Glomerular visceral epithelial cell (primary cell): Measurements from ENCODE around the gene ATF6B.
"Not testable (repeated sequence)": the region's sequence is repeated elsewhere in the genome, so short reads cannot be mapped to it uniquely, and the experiment has no call there.

Experiments used
- DNase-seq: peaks from one replicate; pipeline ENCODE4 v3.0.0-alpha.2; 2016; ENCODE audit errors: extremely low spot score

Gene ATF6B

DNA sequence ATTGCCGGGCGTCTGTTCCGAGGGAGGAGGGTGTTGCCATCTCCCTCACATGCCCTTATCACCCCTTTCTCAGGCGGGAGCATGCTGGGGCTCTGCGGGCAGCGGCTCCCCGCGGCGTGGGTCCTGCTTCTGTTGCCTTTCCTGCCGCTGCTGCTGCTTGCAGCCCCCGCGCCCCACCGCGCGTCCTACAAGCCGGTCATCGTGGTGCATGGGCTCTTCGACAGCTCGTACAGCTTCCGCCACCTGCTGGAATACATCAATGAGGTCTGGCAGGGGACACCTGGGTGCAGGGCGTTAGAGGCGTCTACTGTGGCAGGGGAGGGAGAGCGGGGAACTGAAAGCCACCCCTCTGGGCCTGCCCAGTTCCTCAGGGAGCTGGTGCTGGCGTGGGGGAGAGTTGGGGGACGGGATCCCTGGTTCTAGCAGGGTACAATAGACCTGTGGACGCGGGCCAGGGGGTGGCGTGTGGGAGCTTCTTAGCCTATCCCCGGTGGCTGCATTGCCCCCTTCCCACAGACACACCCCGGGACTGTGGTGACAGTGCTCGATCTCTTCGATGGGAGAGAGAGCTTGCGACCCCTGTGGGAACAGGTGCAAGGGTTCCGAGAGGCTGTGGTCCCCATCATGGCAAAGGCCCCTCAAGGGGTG lies 26.6 kb upstream of the ATF6B start:
- DNase-seq = peak; percentile 66

GRCh38 chr6:32153564-32154513 lies 25.8 kb upstream of the ATF6B start, which contains the start of gene PPT2:
Gene PPT2, plus strand, starts transcription at chr6:32154141. Its CDS starts 454 bp downstream, at chr6:32154595.
- DNase-seq = peak; percentile 86

DNA sequence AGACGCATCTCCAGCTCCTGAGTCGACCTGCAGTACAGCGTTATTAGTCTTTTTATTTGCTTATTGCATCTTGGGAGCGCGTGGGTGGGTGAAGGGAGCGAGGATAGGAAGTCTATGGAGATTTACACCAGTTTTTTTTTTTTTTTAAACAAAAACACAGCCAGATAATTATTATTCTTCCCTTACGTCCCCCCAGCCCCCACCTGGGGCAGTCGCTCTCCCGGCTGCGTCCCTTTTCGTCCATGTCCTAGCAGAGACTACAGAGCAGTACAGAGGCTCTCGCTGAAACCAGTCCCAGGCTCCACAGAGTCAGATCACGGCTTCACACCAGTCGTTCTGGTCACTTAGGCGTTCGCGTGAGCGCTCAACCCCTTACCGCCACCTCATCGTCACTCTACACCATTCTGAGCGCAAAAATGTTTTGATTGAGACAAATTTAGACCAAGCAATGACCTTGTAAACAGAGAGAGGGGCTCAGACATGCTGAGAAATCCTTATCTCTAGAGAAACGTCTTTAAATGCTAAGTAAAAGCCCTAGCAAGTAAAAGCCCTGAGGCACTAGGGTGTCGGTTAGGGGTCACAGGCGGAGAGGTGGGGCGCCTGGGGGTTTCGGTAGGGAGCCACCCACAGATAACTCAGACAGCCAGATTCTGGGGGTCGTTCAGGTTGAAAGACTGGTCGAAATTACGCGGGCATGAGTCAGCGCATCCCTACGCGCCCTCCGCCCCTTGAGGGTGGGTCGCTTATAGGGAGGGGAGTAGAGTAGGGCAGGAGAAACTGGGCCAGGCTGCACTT lies 24.9 kb upstream of the ATF6B start:
- DNase-seq = peak; percentile 22

DNA sequence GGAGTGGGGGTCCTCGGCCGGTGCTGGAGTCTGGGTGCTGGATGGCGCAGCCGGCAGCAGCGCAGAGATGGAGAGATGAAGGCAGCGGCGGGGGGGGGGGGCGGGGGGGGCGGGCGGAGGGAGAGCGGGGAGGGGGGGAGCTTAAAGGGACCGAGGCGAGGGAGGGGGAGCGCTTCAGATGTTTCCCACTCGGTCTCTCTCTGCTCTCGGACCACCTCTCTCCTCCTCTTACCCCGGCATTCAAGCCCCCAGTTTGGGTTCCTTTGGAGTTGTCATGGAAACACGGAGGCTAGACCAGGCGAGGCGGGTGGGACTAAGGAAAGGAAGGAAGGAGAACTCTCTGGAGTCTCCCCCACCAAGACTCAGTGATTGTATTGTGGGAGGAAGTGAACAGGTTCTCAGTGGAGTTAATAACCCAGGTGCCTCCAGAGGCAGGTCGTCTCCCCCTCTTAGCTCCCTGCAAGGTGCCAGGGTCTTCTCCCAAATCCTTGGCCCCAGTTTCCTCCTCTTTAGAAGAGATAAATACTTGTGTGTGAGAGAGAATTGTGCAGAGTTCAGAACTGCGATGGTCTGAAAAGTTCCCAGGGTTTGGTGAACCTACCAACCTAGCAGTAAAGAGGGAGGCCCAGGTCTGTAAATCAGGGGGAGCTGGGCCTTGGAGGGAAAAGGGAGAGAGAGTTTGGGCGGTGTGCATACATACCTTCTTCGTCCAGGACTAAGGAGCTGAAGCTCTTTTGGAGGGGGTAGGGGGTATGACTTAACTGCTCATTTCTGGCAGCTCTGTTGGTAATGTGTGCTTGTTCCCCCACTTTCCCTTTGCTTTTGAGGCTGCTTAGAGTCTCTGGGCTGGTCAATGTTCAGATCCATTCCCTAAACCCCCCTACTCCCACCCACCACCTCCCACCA lies 24.1 kb upstream of the ATF6B start, which contains the start of gene PRRT1:
Gene PRRT1, minus strand, starts transcription at position 77 of the 906 bp plus-strand sequence. CDS start 112 bp downstream, outside the sequence.
- DNase-seq = no peak

DNA sequence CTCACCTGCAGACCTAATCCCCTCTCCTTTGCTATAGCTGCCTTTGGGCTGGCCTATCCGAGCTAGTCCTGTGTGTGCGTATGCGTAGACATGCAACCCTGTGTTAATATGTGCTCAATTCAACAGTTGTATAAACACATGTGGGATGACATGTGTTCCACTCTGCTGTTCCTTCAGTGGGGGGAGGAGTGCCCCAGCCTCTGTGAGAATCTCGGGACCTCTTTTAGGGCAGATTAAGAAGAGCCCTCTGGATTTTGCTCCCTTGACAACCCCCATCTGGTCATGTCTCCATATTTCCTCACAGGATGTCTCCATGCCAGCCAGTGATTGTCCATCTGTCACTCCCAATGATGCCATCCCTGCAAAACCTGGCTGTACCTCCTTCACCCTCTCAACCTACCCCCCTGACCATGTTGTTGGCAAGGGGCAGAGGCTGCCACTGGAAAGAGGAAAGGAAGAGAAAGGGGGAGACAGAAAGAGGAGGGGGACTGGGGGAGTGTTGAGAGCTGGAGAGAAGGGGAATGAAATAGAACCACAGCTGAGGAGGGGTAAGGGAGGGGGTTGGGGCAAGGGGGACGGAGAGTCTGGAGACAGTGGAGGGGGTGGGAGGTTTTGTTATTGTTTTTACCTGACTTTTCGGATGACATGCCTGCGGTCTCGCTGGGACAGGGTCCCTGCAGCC lies 23.3 kb upstream of the ATF6B start:
- no peak for DNase-seq

- no peak for DNase-seq
Observed at GRCh38 chr6:32149932-32150870, 22.2 kb upstream of the ATF6B start.

- DNase-seq = no peak
Observed at GRCh38 chr6:32149092-32149755, 21.2 kb upstream of the ATF6B start.

GRCh38 chr6:32148289-32149091 lies 20.4 kb upstream of the ATF6B start:
- no peak for DNase-seq

DNA sequence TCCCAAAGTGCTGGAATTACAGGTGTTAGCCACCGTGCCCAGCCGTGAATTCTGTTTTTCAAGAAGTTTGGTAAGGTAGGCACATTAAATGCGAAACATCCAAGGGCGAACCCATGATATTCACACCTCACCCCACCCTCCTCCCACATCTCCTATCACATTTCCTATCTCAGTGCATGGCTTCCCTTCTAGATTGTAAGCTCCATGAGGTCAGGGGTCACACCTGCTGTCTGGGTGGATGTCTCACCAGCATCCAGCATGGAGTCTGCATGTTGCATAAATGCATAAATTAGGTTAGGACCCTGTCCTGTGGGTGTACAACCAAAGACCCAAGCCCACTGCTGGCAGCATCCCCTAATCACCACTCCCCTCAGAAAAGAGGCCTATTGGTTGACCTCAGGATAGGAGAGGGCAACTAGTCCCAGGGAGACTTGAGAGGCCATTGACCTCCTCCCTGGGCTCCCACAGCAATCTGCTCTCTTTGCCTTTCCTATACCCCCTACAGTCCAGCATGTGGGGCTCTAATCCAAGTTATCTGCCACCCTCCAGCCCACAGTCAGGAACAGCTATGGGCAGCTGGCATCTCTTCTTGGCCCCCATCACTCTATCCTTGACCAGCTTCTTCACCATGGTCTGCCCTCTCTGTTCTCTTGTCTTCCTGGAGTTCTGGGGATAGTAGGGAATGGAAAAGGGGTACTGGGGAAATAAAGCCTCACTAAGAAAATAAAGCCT lies 19.5 kb upstream of the ATF6B start:
- no peak for DNase-seq

GRCh38 chr6:32146687-32147086 lies 18.6 kb upstream of the ATF6B start:
- no peak for DNase-seq

DNA sequence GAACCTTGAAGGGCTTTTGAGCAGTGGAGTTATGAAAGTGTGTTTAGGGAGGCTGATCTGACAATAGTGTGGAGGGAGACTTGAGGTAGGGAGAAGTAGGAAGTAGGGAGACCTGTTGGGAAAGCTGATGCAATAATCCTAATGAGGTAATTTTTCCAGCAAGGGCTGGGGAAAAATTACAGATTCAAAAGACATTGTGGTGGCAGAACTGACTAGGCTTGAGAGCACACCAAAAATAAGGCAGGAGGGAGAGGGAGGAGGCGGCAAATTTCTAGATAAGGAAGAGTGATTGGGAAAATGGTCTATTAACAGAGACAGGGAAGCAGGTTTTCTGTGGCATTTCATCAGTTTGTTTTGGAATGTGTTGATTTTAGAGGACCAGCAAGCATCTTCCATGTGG lies 18.2 kb upstream of the ATF6B start:
- no peak for DNase-seq

GRCh38 chr6:32144238-32144637 lies 16.2 kb upstream of the ATF6B start:
- DNase-seq = not testable (repeated sequence)

- no peak for DNase-seq
Observed at GRCh38 chr6:32140420-32141046, 12.5 kb upstream of the ATF6B start.

DNA sequence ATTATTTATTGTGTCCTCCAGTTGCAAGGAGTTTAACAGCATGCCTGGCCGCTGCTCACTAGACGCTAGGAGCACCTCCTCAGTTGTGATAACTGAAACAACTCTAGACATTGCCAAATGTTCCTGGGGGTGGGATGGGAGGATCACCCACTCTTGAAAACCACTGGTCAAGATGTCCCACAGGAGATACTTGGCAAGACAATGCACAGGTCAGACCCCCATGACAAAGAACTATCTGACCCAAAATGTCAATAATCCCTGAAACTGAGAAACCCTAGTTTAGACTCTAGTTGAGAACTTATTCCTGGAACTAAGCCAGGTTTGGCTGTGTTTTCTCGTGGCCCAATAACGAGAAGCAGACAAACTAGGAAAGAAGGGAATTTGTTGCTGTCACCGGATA lies 11.5 kb upstream of the ATF6B start:
- no peak for DNase-seq

- no peak for DNase-seq
Observed at GRCh38 chr6:32137454-32137853, 9.4 kb upstream of the ATF6B start.

GRCh38 chr6:32133786-32134185 lies 5.7 kb upstream of the ATF6B start:
- no peak for DNase-seq

DNA sequence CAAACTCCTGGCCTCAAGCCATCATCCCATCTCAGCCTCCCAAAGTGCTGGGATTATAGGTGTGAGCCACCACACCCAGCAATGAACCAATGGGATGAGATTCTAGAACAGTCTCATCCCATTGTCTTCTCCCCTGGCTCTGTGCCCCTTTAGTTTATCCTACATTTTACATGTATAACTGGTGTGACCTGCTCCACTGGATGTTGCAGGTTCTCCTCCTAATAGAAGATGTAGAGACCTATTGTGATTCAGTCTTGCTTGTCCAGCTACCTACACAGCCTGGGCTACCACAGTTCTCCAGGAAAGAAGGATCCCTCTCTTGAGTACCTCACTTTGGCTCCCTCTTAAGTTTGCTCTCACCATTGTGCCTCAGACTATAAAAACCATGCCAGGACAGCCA lies 4.1 kb upstream of the ATF6B start:
- no peak for DNase-seq
